Osteocyte (in vitro differentiated cells): Measurements from ENCODE around the gene KAZN. TPM values are rescaled to one million over a fixed set of nuclear protein-coding genes. Genes with fewer than 3 reads are reported as not detected.

Experiments used
- DNase-seq: peaks from one replicate; pipeline ENCODE4 v3.0.0; 2021; ENCODE audit warnings: mixed read lengths; ENCODE audit not compliant: unreplicated experiment; ENCODE audit errors: extremely low spot score
- H3K27ac Mint-ChIP-seq: one replicate; pipeline ENCODE4 v1.8.0; 2021; ENCODE audit warnings: mild to moderate bottlenecking, mixed read lengths; ENCODE audit not compliant: unreplicated experiment
- H3K27me3 Mint-ChIP-seq: one replicate; pipeline ENCODE4 v1.8.0; 2021; ENCODE audit warnings: mixed read lengths; ENCODE audit not compliant: unreplicated experiment
- H3K36me3 Mint-ChIP-seq: one replicate; pipeline ENCODE4 v1.8.0; 2021; ENCODE audit warnings: mixed read lengths; ENCODE audit not compliant: unreplicated experiment
- H3K4me1 Mint-ChIP-seq: one replicate; pipeline ENCODE4 v1.8.0; 2021; ENCODE audit warnings: mixed read lengths; ENCODE audit not compliant: unreplicated experiment
- H3K4me3 Mint-ChIP-seq: one replicate; pipeline ENCODE4 v1.8.0; 2021; ENCODE audit warnings: mild to moderate bottlenecking, moderate library complexity, mixed read lengths; ENCODE audit not compliant: unreplicated experiment
- H3K9me3 Mint-ChIP-seq: one replicate; pipeline ENCODE4 v1.8.0; 2021; ENCODE audit warnings: mixed read lengths; ENCODE audit not compliant: unreplicated experiment
- total RNA-seq: library from RNA; stranded (reverse); gene quantifications from 2 replicates; pipeline ENCODE4 v1.2.1, GENCODE V29; 2021
- TF ChIP-seq, protein P1 (sequence below): fragments of 200-600 bp; sonication (generic); IDR thresholded peaks from 2 replicates; pipeline ENCODE4 v1.5.0; 2021; ENCODE audit warnings: antibody characterized with exemption, mild to moderate bottlenecking, moderate library complexity

Gene KAZN
- total RNA-seq, 1 donor from 2014 or later, result 47.1 TPM

DNA sequence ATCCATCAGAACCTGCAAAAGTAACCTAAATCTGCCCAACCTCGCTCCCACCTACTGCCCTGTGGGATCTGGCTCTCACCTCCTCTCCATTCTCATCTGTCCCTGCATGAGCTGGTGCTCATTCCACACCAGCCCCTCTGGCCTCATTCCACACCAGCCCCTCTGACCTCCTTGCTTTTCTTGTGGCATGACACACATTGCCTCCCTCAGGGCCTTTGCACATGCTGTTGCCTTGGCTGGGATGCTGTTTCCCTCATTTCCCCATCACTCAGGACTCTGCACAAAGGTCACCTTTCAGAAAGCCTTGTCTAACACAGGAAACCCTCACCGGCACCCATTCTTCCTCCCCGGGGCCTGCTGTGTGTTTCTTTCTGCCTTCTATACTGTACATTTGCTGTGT, 197.1 kb downstream of the KAZN start:
- TF ChIP-seq, protein P1, sequence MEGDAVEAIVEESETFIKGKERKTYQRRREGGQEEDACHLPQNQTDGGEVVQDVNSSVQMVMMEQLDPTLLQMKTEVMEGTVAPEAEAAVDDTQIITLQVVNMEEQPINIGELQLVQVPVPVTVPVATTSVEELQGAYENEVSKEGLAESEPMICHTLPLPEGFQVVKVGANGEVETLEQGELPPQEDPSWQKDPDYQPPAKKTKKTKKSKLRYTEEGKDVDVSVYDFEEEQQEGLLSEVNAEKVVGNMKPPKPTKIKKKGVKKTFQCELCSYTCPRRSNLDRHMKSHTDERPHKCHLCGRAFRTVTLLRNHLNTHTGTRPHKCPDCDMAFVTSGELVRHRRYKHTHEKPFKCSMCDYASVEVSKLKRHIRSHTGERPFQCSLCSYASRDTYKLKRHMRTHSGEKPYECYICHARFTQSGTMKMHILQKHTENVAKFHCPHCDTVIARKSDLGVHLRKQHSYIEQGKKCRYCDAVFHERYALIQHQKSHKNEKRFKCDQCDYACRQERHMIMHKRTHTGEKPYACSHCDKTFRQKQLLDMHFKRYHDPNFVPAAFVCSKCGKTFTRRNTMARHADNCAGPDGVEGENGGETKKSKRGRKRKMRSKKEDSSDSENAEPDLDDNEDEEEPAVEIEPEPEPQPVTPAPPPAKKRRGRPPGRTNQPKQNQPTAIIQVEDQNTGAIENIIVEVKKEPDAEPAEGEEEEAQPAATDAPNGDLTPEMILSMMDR, result no peak
- H3K27me3 Mint-ChIP-seq, result peaks cover 2% of the 10 kb centered on the region
- no peak for DNase-seq
- H3K9me3 Mint-ChIP-seq, result no peaks in the 10 kb centered on the region
- H3K4me1 Mint-ChIP-seq, result no peaks in the 10 kb centered on the region
- H3K27ac Mint-ChIP-seq, result no peak overlapping the region
- no peak overlapping the region for H3K4me3 Mint-ChIP-seq
- no peaks in the 10 kb centered on the region for H3K36me3 Mint-ChIP-seq

DNA sequence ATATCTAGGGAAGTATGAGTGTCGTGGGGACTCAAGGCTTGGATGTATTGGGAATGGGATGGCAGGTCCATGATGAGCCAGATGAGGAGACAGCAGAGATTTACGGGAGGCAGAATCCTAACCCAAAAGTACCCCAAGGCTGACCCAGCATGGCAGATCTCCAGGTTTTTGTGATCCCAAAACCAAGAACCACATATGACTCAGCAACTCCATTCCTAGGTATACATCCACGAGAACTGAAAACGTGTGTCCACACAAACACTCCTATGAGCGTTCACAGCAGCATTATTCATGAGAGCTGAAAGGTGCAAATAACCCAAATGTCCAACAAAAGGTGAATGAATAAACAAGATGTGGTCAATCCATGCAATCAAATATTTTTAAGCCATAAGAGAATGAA, 201.5 kb downstream of the KAZN start:
- H3K27me3 Mint-ChIP-seq, result no peaks in the 10 kb centered on the region
- H3K27ac Mint-ChIP-seq, result no peak overlapping the region
- H3K4me1 Mint-ChIP-seq, result no peaks in the 10 kb centered on the region
- no peak overlapping the region for H3K4me3 Mint-ChIP-seq
- H3K36me3 Mint-ChIP-seq, result no peaks in the 10 kb centered on the region
- peaks cover 3% of the 10 kb centered on the region for H3K9me3 Mint-ChIP-seq
- TF ChIP-seq, protein P1, result no peak
- no peak for DNase-seq

DNA sequence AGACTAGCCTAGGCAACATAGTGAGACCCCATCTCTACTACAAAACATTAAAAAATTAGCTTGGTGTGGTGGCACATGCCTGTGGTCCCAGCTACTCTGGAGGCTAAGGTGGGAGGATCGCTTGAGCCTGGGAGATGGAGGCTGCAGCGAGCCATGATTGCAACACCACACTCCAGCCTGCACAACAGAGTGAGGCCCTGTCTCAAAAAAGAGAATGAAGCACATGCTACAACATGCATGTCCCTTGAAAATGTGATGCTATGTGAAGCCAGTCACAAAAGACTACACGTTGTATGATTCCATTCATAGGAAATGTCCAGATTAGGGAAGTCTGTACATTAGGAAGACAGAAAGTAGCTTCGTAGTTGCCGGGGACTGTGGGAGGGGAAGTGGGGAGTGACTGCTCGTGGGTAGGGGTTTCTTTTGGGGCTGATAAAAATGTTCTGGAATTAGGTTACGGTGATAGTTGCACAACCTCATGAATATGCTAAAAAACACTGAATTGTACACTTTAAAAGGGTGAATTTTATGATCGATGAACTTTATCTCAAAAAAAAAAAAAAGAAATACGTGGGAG, 202.1 kb downstream of the KAZN start:
- Mint-ChIP-seq H3K4me1 (no peaks in the 10 kb centered on the region), H3K4me3 (no peak overlapping the region), H3K36me3 (no peaks in the 10 kb centered on the region), H3K27ac (no peak overlapping the region), H3K9me3 (peaks cover 3% of the 10 kb centered on the region), H3K27me3 (no peaks in the 10 kb centered on the region)
- no peak for DNase-seq
- TF ChIP-seq, protein P1, result no peak

DNA sequence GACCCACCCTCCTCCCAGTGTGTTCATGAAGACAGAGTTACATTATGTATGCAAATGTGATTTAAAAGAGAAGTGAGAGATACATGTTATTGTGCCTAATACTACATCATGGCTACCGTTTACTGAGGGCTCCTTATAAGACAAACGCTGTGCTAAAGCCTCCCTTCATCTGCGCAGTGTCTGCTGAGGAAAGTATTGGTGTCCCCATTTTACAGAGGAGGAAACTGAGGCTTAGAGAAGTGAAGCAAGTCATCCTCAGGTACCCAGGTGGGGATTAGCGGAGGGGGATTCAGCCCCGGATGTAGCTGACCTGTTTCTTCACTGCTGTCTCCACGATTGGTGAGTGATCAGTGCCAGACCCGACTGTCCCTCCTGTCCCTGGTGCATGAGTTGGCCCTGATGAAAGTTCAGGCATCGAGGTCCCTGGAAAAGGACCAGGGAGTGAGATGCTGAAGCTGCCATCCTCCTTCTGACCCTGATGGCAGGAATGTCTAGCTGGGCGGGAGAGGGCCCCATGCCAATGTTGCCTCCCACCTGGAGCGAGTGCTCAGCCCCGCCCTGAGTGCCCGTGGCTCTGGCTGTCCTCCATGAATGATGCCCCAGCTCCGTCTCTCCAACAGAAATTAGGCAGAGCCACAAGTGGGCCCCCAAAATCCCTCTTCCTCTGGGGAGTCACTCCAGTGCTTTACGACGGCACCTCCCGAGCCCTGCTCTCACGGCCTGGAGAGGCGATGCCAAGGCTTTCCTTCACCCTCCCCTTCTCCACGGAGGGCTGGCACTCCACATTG, 204.7 kb downstream of the KAZN start:
- DNase-seq, result no peak
- peaks cover 10% of the 10 kb centered on the region for H3K9me3 Mint-ChIP-seq
- H3K4me3 Mint-ChIP-seq, result no peak overlapping the region
- TF ChIP-seq, protein P1, result no peak
- no peak overlapping the region for H3K27ac Mint-ChIP-seq
- no peaks in the 10 kb centered on the region for H3K4me1 Mint-ChIP-seq
- H3K36me3 Mint-ChIP-seq, result no peaks in the 10 kb centered on the region
- H3K27me3 Mint-ChIP-seq, result no peaks in the 10 kb centered on the region

GRCh38 chr1:14804626-14805025, 206.1 kb downstream of the KAZN start:
- TF ChIP-seq, protein P1, result no peak
- H3K27ac Mint-ChIP-seq, result no peak overlapping the region
- H3K27me3 Mint-ChIP-seq, result no peaks in the 10 kb centered on the region
- no peak for DNase-seq
- H3K9me3 Mint-ChIP-seq, result peaks cover 10% of the 10 kb centered on the region
- no peak overlapping the region for H3K4me3 Mint-ChIP-seq
- H3K36me3 Mint-ChIP-seq, result no peaks in the 10 kb centered on the region
- H3K4me1 Mint-ChIP-seq, result no peaks in the 10 kb centered on the region
